GM12874 (cell line): ENCODE data around the gene COL4A2.

Experiments
- CTCF ChIP-seq: IDR thresholded peaks from 2 replicates; pipeline ENCODE4 v1.5.1; 2011; ENCODE audit warnings: low read depth, mild to moderate bottlenecking, control low read depth, low read length, moderate library complexity; ENCODE audit not compliant: insufficient read depth

The COL4A2 gene

GRCh38 chr13:110449219-110450015 is 142.3 kb downstream of the COL4A2 start:
- TF ChIP-seq CTCF, result no peak

- TF ChIP-seq CTCF, result no peak
These were observed 143.2 kb downstream of the COL4A2 start for GRCh38 chr13:110450016-110450900.

GRCh38 chr13:110450941-110451730 is 144.1 kb downstream of the COL4A2 start:
- no peak for TF ChIP-seq CTCF

- no peak for TF ChIP-seq CTCF
These were observed 146.7 kb downstream of the COL4A2 start for GRCh38 chr13:110453797-110454196.

GRCh38 chr13:110454227-110454859 is 147.3 kb downstream of the COL4A2 start:
- no peak for TF ChIP-seq CTCF

GRCh38 chr13:110454956-110455355 is 147.9 kb downstream of the COL4A2 start:
- no peak for TF ChIP-seq CTCF
